GM21619 (cell line): ENCODE data around the gene FBXL15.
A peak's percentile ranks its signal among the peaks of the same experiment; 100 is the strongest.

Experiments
- ATAC-seq: cut with Tn5 transposase; IDR thresholded peaks from one replicate; pipeline ENCODE4 v1.9.1; 2021; ENCODE audit not compliant: unreplicated experiment

The FBXL15 gene

GRCh38 chr10:102420714-102421506 lies at the start of gene FBXL15:
Gene FBXL15 (plus strand): TSS chr10:102420836. CDS start chr10:102421130, 294 bp downstream.
- ATAC-seq = peak; percentile 70

- ATAC-seq = no peak
Observed at GRCh38 chr10:102371295-102371694, 49.3 kb upstream of the FBXL15 start.

- no peak for ATAC-seq
Observed at GRCh38 chr10:102375250-102375649, 45.4 kb upstream of the FBXL15 start.

- no peak for ATAC-seq
Observed at GRCh38 chr10:102375867-102376266, 44.8 kb upstream of the FBXL15 start.

GRCh38 chr10:102376901-102377300 lies 43.7 kb upstream of the FBXL15 start:
- no peak for ATAC-seq

- no peak for ATAC-seq
Observed at GRCh38 chr10:102379383-102379782, 41.3 kb upstream of the FBXL15 start.

- ATAC-seq = no peak
Observed at GRCh38 chr10:102381983-102382382, 38.7 kb upstream of the FBXL15 start.

GRCh38 chr10:102382871-102383270 lies 37.8 kb upstream of the FBXL15 start:
- no peak for ATAC-seq

GRCh38 chr10:102384053-102384452 lies 36.6 kb upstream of the FBXL15 start:
- no peak for ATAC-seq

- ATAC-seq = no peak
Observed at GRCh38 chr10:102384606-102385429, 35.8 kb upstream of the FBXL15 start.

GRCh38 chr10:102389894-102390293 lies 30.7 kb upstream of the FBXL15 start:
- no peak for ATAC-seq

- no peak for ATAC-seq
Observed at GRCh38 chr10:102392306-102392705, 28.3 kb upstream of the FBXL15 start.

- ATAC-seq = no peak
Observed at GRCh38 chr10:102393411-102394078, 27.1 kb upstream of the FBXL15 start.

- ATAC-seq = peak; percentile 74
Observed at GRCh38 chr10:102394079-102394800, 26.4 kb upstream of the FBXL15 start.

GRCh38 chr10:102394801-102395399 lies 25.7 kb upstream of the FBXL15 start:
- no peak for ATAC-seq

- peak; percentile 24 for ATAC-seq
Observed at GRCh38 chr10:102395400-102396316, 25.0 kb upstream of the FBXL15 start, which contains the start of gene NFKB2. Gene NFKB2 (plus strand): TSS chr10:102395705. CDS start chr10:102395960, 255 bp downstream.

- ATAC-seq = no peak
Observed at GRCh38 chr10:102396317-102396650, 24.4 kb upstream of the FBXL15 start.

- no peak for ATAC-seq
Observed at GRCh38 chr10:102396730-102397151, 23.9 kb upstream of the FBXL15 start.
